NCI-H1048 (cell line): ENCODE data around the gene TRPV3.
"Not testable (repeated sequence)": the region's sequence is repeated elsewhere in the genome, so short reads cannot be mapped to it uniquely, and the experiment has no call there.

ENCODE experiments used
- DNase-seq: peaks from one replicate; lab custom pipeline; 2025; lab: John Stamatoyannopoulos, UW

Gene TRPV3

GRCh38 chr17:3573246-3574100, 15.9 kb upstream of the TRPV3 start:
- DNase-seq: no peak

DNA sequence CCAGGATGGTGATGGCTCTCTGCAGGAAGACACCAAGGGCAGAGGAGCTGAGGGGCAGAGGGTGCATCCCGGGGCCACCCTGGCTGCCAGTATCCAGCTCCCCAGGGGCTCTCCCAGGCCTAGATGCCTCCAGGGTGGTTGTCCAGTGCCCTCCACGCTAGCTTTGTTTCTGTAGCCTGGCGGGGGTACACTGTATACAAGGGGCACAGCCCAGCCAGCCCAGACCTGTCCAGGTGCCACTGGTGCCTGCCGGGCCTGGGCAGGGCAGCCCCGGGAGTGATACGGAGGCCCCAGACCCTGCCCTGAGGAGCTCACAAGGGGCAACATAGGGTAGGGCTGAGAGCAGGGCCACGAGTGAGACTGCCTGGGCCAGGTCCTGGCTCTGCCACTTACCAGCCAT, 14.6 kb upstream of the TRPV3 start:
- no peak for DNase-seq

GRCh38 chr17:3571043-3571900, 13.7 kb upstream of the TRPV3 start:
- no peak for DNase-seq

DNA sequence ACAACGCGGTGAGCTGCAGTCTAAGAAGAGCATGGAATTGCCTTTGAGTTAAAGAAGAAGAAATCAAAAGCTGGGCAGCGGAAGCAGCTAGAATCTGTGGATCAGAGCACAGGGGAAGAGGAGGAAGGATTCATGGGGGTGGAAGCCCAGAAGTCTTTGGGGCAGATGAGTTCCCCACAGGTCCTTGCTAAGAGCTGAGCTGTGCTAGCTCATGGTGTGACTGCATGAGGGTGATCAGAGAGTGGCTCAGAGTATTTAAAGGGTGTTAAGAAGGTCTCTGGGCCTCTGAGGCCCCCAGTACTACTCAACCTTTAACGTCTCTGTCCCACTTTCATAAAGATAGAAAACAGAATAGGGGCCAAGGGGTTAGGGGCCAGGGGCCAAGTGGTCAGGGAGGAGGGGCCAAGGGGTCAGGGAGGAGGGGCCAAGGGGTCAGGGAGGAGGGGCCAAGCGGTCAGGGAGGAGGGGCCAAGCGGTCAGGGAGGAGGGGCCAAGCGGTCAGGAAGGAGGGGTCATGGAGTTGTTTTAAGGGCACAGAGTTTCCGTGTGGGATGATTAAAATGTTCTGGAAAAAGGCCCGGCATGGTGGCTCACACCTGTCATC, 12.0 kb upstream of the TRPV3 start:
- no peak for DNase-seq

- DNase-seq: no peak
Observed at GRCh38 chr17:3566551-3566950, 8.9 kb upstream of the TRPV3 start.

GRCh38 chr17:3565143-3565542, 7.5 kb upstream of the TRPV3 start:
- no peak for DNase-seq

DNA sequence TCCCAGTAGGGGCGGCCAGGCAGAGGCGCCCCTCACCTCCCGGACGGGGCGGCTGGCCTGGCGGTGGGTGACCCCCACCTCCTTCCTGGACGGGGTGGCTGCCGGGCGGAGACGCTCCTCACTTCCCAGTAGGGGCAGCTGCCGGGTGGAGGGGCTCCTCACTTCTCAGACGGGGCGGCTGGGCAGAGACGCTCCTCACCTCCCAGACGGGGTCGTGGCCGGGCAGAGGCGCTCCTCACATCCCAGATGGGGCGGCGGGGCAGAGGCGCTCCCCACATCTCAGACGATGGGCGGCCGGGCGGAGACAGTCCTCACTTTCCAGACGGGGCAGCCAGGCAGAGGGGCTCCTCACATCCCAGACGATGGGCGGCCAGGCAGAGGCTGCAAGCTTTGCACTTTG, 6.6 kb upstream of the TRPV3 start:
- DNase-seq: not testable (repeated sequence)

GRCh38 chr17:3559270-3559645, 1.6 kb upstream of the TRPV3 start:
- DNase-seq: no peak

DNA sequence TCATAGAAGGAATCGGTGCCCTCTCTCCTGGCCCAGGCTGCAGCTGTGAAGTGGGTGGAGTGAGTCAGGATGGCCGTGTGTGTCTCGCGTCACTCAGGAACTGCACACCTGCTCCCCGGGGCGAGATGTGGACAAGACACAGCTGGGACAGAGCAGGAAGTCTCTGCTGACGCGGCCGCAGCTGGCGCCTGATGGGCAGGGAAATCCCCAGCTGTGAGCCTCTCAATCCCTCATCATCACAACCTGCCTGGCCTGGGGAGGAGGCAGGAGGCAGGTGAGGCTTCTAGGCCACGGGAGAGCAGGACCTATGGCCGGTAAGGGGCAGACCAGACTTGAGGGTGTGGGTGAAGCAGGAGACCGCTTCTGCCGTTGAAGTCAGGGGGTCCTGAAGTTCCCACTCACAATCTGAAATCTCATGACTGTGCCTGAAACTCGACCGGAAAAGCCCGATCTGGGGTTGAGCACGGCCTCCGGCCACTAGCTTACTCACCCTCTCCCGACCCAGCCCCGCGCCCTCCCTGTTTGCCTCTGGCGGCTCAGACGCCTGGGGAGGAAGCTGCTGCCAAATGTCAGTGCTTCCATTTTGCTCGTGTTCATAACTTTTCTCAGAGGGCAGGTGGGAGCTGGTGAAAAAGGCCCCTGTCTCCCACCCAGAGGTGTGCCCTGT, 1.1 kb upstream of the TRPV3 start:
- no peak for DNase-seq

- no peak for DNase-seq
Observed at GRCh38 chr17:3556916-3557767, 470 bp downstream of the TRPV3 start.

DNA sequence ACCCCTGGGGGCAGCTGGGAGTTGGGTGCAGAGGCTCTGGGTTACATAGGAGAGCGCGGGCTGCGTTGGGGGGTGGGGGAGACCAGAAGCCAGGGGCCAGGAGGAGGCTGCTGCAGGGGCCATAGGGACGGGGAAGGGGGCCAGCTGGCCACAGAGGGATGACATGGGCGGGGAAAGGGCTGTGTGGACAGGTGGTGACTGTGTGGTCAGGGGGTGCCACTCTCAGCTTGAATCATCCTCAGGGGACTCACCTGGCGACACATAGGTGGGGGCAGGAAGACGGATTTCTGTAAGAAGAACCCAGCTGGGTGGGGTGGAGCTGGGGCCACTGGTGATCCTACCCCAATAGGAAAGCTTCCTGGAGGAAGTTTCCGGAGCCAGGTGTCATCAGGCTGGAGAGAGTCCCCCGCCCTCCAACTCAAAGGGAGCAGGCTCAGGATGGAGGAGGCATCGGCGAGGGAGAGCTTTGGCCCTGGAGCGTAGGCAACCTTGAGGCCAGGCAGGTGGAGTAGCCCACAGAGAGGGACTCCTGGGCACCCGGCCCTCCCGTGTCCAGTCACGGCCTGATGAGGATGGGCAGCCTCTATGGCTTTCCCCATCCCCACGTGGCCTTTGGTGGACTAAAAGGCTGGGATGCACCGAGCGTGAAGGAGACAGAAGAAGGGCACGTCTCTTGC, 1.2 kb downstream of the TRPV3 start:
- no peak for DNase-seq

DNA sequence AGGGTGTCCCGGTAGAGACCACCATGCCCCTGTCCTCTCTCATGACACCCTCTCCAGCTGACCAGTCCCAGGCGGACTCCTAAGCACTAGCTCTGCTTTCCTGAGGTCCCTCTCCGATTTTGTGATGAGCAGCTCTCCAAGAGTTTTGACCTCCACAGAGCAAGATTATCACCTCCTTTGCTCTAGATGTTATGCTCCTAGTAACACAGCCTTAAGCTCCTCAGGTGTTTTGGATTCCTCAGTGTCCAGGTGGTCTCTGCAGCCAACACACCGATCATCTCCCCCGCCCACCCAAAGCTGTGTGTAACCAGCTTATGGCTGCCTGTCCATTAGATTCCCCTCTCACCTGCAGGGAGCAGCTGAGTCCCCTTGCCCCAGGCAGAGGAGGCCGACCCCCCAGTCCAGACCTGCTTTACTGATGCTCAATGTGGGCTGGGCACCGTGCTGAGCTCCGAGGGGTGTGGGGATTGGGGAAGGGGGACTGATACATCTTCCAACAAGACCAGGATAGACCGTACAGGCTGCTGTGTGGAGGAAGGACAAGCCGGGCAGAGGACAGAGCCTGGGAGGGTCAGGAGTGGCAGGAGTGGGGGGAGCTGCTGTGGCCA, 2.3 kb downstream of the TRPV3 start:
- DNase-seq: no peak

- DNase-seq: no peak
Observed at GRCh38 chr17:3554440-3554839, 3.2 kb downstream of the TRPV3 start.

GRCh38 chr17:3553419-3554401, 3.9 kb downstream of the TRPV3 start:
- no peak for DNase-seq

GRCh38 chr17:3552916-3553315, 4.7 kb downstream of the TRPV3 start:
- DNase-seq: no peak

DNA sequence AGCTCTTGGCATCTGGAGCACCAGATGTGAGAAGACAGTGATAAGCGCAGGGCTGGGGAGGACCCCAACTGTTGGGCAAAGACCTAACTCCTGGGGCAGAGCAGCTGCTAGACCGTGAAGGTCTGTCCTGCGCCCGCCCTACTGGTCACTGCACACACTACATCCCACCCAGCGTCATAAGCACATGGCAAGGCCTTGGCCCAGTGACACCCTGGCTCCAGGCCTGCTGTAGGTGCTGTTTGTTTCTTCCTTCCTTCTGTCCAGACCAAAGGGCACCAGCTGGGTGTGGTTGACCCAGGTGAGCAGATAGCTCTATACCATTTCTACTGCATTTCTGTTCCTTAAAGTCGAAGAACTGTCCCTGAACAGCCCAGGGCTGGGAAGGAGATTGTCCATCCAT, 6.4 kb downstream of the TRPV3 start:
- DNase-seq: no peak

DNA sequence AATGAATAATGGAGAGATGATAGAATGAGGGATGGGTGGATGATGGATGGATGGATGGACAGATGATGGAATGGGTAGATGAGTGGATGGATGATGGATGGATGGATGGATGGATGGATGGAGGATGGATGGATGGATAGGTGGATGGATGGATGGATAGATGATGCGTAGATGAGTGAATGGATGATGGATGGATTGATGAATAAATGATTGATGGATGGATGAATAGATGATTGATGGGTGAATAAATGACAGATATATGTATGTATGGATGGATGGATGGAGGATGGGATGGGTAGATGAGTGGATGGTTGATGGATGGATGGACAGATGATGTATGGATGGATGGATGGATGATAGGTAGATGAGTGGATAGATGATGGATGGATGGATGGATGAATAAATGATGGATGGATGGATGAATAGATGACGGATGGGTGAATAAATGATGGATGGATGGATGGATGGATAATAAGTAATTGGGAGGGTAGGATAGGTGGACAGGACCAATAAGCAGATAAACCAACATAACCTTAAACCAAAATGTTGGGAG, 7.9 kb downstream of the TRPV3 start:
- no peak for DNase-seq

DNA sequence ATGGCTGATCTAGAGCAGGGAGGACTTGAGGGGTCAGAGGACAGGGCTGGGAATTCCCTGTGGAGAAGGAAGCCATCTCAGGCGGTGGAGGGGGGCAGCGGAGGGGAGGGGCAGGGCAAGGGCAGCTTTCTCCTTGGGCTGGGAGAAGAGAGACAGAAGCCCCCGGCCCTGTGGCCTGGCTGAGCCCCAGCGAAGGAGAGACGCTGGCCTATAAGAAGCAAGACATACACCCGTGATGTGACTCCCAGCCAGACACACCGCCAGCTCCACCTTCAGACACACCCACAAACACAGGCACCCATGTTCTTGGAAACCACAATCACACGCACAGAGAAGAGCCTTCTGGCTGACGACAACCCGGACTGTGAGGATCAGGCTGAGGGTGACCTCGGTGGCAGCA, 10.0 kb downstream of the TRPV3 start:
- no peak for DNase-seq

- no peak for DNase-seq
Observed at GRCh38 chr17:3546997-3547396, 10.6 kb downstream of the TRPV3 start.
